GM12892 (cell line): ENCODE measurements around the gene KAZN.

ENCODE experiments used
- POLR2AphosphoS5 ChIP-seq: IDR thresholded peaks from 2 replicates; pipeline ENCODE4 v1.6.1; 2011; ENCODE audit warnings: low read depth, low read length, control low read depth
- TAF1 ChIP-seq: IDR thresholded peaks from 2 replicates; pipeline ENCODE4 v1.6.1; 2011; ENCODE audit warnings: low read depth, mild to moderate bottlenecking, control low read depth, low read length, borderline replicate concordance

GRCh38 chr1:14794136-14794768 lies 195.8 kb downstream of the KAZN start:
- TF ChIP-seq TAF1: no peak
- TF ChIP-seq POLR2AphosphoS5: no peak
